ENCODE data around the gene KIRREL3. TPM values are rescaled to one million over a fixed set of nuclear protein-coding genes. Genes with fewer than 3 reads are reported as not detected.
"Not testable (repeated sequence)": the region's sequence is repeated elsewhere in the genome, so short reads cannot be mapped to it uniquely, and the experiment has no call there.

The KIRREL3 gene
- total RNA-seq, 1 donor from 2014 or later: 0.13 TPM

DNA sequence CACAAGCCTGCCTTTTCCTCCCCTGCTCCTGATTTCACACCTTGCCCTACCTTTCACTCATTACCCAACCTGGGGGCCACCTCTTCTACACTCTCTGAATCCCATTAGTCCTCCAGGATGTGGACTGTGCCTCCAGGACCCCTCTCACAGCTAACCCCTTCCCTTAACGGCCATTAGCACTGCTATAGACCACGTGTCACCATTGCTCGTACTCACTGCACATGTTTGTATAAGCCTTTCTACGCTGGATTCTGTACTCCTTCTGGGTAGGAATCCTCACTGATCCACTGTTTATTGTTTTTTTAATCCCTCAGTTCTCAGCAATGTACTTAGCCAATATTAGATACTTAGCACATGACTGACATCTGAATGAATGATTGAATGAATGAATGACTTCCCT lies 40.9 kb downstream of the KIRREL3 start:
- ATAC-seq (no peak), DNase-seq (ENCODE audit: low spot score) (no peak)

DNA sequence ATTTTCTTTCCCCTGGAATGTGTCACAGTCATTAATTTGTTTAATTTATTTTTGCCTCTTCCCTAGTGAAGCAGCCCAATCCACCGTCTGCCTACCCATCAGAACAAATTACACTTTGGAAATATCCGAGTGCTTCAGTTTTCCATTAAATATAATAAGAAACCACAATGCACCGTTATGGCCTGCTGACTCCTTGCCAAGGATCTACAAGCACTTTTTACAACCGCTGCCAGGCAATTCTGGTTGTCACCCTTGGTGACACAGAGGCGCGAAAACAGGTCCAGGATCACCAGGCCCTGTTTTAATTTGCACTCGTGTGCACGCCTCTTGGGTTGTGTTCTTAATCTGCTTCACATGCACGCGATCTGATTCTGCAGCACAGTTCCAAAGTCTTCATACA lies 43.9 kb downstream of the KIRREL3 start:
- no peak for ATAC-seq
- DNase-seq (ENCODE audit: low spot score): no peak

DNA sequence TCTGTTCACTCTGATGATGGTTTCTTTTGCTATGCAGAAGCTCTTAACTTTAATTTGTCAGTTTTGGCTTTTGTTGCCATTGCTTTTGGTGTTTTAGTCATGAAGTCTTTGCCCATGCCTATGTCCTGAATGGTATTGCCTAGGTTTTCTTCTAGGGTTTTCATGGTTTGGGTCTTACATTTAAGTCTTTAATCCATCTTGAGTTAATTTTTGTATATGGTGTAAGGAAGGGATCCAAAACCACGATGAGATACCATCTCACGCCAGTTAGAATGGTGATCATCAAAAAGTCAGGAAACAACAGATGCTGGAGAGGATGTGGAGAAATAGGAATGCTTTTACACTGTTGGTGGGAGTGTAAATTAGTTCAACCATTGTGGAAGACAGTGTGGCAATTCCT lies 48.0 kb downstream of the KIRREL3 start:
- DNase-seq (ENCODE audit: low spot score); ATAC-seq: not testable (repeated sequence)

DNA sequence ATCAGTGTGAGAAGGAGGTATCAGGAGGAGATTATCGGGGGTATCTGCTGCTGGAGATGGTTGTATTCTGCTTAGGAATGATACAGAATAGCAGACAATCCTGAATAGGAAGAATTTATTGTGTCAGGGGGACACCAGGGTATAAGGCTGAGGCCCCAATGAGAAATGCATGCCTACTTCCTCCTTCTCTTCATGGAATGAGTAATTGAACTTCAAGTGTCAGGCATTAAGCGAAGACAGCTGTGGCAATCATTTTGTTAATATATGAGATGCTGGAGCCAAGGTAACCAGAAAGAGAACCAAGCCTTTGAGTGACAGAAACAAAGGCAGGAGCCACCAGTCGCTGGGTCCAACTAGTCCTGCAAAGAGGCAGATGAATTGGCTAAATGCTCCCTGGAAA lies 49.1 kb downstream of the KIRREL3 start:
- no peak for DNase-seq (ENCODE audit: low spot score)
- ATAC-seq: no peak

DNA sequence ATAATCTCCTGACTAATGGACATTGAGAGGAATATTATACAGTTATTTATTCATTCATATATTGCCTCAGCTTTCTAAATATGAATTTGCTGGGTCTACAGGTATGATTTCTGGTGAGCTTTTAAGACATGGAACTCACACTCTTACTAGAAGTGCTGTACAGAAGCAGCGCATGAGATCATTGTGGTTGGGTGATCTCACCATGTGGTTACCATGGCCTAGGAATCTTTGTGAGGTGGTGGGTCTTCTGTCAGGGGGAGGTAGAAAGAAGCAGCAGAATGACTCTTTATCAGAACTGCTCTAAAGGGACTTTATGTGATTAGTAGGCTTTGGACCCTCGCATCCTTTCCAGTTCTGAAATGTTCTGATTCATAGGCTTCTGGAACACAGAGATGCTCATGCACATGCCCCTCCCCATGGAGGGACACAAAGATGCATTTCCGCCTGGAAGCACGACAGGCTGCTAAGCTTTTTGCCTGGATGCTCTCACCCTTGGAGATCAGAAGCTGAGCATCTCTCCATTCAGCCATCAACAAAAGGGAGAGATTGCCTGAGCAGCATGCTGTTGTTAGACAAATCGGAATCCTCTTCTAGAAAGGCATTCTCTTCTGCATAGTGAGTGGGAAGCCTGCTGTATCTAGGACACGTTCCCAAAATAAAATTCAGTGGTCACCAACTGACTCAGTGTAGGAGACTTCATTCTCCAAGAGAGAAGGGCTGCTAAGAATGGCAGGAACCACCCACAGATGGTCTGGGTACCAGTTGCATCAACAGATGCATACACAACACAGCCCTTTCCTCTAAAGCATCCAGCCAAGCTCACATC lies 51.3 kb downstream of the KIRREL3 start:
- ATAC-seq: no peak
- DNase-seq (ENCODE audit: low spot score): no peak

DNA sequence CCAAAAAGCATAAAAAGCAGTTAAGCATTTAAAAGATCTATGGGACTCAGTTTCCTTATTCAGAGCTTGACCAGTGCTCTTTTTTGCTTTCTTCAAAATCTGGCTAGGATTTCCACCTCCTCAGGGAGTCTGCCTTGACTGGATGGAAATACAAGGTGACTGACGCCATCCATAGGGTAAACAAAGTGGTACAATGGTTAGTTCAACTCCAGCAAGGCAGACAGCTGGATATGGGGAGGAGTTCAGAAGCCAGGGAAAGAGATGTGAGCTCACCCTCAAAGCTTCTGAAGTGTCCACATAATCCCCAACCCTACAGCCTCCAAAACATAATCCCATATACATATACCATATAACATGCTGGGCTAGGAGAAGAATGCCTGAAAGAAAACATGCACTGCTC lies 52.0 kb downstream of the KIRREL3 start:
- ATAC-seq: no peak
- no peak for DNase-seq (ENCODE audit: low spot score)

DNA sequence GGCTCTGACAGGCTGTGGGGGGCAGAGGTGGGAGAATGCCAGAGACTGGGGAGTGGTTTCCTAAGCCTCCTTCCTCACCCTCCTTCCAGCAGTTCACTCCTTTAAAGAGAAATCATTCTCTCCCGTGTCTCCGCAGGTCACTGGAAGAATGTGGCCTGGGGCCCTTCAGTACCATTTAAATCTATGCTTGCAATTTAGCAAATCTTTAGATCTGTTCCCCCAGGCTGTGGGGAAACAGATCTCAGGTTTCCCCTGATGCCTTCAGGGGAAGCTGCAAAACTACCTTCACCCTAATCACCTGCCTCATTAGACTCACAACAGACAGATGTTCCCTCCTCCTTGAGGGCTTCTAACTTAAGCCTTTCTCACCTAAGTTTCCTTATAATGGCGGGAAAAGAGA lies 55.3 kb downstream of the KIRREL3 start:
- DNase-seq (ENCODE audit: low spot score): no peak
- no peak for ATAC-seq

DNA sequence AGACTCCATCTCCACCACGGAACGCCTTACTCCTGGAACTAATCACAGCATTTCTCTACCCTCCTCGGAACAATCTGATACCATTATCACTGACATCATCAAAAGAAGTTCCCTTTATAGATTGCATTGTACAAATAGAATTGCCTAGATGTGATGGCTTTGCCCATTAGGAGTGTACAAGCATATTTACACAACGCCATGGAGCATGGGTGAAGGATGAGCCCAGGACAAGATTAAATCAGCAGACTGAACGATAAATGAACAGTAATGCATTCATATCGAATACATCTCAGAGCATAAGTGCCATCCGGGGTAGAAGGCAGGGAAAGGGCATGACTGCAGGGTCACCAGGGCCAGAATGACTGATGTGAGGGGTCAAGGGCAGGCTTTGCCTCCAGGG lies 57.3 kb downstream of the KIRREL3 start:
- ATAC-seq (no peak), DNase-seq (ENCODE audit: low spot score) (no peak)

DNA sequence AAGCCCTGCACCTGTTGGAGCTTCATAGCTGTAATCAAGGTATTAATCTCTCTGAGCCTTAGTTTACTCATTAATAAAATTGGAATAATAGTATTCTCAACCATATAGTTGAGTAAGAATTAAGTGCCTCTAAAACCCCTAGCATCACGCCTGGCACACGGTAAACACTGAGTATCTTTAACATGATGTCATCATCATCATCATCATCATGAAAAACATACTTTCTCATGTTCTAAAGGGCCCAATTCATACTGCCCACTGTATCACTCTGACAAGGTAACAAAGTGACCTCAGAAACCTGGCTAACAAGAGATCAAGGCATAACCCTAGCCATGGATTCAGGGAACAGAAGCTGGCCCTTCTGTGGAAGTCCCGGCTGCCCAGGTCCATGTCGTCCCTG lies 58.4 kb downstream of the KIRREL3 start:
- no peak for ATAC-seq

DNA sequence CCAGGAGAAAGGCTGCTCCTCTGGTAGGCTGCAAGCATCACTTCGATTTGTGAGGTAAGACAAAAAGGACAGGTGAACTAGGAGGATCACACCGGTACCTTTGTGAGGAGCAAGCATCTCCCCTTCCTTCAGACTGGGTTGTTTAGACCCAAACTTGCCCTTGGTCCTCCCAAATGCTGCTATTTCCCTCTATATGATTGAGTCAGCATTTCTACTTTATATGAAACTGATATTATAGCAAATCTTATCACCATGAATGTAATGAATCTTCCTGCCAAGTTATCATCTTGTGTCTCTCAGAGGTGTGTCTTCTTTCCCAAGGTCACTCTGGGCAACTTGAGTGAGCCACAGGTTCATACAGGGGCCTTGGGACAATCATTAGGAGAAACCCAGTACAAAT lies 61.0 kb downstream of the KIRREL3 start:
- no peak for DNase-seq (ENCODE audit: low spot score)
- ATAC-seq: no peak

More for the DNA sequence above, 58.4 kb downstream of the KIRREL3 start:
- no peak for DNase-seq (ENCODE audit: low spot score)

DNA sequence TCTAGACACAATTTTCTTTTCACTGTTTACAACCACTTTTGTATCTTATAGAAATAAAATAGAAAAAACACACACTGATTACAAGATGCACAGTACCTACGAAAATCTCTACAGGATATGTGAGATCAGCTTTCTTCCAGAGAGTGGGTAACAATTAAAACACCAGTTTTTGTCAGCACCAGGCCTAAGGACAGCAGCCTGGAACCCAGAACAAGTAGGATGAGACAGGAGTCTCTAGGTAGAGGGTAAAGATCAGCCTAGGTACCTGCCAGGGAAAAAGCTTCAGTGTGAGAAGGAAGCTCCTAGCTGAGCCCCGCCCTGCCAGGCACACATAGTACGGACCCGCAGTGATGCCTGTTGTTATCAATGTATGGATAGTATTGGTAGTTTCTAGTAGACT lies 61.9 kb downstream of the KIRREL3 start:
- no peak for ATAC-seq
- DNase-seq (ENCODE audit: low spot score): no peak

DNA sequence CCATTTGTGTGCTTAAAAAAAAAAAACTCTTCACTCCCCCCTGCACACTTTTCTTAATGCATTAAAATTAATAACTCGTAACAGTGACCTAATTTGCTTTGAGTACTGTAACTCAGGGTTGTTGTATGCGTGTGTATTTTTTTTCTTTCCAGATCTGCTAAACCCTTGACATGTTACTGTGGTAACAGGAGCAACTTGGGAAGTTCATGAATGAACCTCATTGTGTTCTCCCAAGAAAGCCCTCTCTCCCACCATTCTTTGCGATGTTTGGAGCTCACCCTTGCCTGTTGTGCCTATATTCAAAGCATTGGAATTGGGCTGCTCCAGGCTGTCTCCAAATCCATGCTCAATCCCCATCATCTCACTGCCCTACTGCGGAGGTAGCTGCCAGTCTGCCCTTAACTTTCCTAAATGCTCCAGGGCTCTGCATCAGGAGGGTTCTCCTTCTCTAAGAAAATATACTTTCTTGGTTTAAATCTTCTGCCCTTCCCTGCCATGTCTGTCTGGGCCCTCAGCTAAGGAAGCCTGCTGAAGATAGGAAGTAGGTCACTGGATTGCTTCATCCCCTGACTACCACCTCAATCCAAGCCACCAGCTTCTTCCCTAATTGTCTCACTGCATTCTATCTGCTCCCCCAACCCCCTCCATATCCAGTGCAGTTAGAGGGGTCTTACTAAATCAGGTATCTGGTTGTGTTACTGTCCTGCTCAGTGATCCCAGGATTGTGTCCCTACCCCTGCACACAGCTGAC lies 70.3 kb downstream of the KIRREL3 start:
- no peak for ATAC-seq
- DNase-seq (ENCODE audit: low spot score): no peak

DNA sequence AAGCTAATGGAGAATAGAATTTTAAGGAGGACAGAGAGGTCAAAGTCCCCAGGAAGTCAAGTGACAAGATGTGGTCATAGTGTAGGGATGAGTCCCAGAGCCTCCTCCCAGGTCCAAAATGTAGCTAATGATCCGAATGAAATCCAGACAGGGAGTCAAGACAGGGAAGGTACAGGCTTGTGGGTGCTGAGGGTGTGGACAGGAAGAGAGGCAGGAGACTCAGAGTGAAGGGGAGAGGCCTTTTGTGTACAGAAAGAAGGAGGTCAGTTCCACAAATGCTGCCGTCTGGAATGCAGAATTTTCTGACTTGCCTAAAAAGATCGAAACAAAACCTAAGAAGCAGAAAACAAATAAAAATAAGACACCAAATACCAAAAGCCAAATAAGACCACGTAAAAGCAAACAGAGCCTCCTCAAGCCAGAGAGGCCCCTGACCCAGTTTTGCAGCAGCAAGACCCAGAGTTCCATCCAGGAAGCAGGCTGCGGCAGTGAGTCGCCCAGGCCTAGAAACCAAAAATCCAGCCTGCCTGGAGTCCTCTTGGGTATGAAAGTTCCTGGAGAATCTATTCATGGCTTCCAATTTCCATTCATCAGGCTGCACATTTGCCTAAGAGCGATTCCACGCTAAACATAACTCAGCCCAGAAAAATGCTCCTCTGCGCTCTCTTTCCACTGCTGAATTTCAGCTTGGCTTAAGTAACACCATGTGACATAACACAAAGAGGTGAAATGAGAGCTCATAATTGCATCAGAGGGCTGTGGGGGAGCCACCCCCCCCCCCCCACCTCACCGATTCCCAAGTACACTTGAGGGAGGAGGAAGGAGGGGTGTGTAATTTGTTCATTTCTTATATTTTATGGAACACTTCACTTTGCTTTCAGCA lies 71.2 kb downstream of the KIRREL3 start:
- DNase-seq (ENCODE audit: low spot score) (no peak), ATAC-seq (no peak)

DNA sequence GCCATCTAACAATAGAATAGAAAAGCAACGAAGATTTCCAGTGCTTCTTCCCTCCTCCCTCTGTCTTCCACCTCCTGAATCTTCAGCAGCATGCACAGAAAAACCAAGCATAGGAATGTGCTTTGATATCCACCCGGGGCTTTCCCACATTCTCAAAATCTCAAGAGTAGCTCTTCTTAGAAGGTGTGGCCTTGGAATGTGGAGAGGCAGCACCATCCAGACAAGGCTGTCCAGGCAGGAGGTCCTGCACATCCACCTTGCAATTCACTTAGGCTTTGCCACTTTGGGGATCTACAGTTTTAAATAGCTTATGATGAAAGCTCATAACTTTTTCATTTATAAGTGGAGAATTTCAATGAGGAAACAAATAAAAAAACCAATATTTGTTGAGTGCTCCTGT lies 72.9 kb downstream of the KIRREL3 start:
- DNase-seq (ENCODE audit: low spot score) (no peak), ATAC-seq (no peak)

DNA sequence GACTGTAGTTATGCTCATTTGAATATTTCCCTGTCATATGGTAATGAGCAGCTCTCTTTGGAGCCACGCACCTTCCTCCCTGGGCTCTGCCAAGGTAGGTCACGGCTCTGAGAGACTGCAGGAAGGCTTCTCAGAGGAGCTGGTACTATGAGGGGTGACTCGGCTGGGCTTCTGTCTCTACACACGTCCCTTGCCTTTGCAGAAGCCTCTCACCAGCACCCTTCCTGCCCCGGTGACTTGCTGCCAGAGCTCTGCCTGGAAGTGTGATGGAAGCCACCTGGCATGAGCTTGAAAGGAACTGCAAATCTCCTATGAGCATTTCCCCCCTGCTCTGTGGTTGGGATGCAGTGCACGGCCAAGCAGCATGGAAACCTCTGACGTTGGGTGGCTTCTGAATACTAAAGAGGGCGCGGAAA lies 74.2 kb downstream of the KIRREL3 start:
- no peak for ATAC-seq
- no peak for DNase-seq (ENCODE audit: low spot score)

DNA sequence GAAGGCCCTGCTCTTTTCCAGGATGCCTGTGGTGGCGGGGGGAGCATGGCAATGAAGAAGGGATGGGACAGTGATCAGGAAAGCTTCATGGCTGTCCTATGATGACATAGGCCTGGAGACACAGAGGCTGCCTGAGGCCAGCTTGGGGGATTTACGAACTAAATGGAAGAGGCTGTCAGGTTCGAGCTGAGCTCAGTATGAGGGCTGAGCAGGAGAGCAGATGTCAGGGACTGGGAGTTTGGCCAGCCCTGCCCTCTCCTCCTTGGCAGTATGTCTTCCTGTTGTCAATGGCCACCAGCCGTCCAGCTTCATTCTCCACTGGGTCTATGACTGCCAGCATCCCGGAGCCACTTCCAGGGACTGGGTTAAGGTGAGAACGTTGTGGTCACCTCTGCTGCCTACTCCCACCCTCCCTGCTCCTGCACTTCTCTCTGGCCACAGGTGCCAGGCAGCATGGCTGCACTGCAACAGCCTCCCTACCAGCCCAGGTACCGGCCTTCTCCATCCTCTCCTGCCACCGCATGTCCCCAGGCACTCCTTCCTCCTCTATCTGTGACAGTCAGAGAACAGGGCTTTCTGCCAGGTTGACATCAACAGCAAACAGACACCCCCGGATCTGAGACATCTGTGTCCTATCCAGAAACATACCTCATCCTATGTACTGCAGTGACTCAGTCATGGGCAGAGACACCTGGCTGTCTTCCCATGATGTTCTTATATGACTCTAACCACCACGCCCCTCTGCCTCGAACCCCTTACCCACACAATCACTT lies 75.1 kb downstream of the KIRREL3 start:
- ATAC-seq (no peak), DNase-seq (ENCODE audit: low spot score) (no peak)

DNA sequence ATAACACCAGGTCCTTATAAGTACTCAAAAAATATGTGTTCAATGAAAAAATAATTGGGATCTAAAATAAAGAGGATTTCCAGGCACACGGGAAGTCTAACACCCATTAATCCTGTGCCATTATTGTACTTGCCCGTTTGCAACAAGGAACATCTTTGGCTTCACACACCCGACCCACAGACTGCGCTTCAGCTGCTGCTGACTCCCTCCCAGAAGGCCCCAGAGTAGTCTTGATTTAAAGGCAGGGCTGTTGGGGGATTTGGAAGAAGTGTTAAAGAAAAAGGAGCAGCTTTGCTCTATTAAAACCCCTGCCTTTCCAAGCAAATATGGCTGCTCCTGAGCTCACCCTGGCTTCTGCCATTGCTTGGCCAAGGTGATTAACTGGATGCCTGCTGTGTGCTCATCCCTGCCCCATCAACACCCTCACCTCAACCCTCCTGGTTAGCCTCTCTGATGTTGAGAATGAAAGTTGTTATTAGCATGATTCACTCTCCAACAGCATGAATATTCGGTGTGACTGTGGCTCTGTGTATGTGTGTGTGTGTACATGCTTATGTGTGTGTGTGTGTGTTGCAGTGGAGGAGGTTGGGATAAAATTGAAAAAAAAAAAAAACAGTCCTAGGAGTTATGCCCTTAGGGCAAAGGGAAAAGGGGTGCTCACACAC lies 76.1 kb downstream of the KIRREL3 start:
- DNase-seq (ENCODE audit: low spot score) (no peak), ATAC-seq (no peak)

DNA sequence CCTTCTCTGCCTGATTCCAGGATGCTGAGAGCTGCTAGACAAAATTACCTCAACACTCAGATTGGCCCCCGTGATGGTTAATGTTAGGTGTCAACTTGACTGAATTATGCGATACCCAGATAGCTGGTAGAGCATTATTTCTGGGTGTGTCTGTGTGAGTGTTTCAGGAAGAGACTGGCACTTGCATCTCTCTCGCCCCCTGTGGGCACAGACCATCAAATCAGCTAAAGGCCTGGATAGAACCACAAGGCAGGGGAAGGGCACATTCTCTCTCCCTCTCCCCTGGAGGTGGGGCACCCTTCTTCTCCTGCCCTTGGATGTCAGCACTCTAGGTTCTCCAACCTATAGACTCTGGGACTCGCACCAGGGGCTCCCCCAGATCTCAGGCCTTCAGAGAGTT lies 79.7 kb downstream of the KIRREL3 start:
- ATAC-seq: no peak
- DNase-seq (ENCODE audit: low spot score): no peak

DNA sequence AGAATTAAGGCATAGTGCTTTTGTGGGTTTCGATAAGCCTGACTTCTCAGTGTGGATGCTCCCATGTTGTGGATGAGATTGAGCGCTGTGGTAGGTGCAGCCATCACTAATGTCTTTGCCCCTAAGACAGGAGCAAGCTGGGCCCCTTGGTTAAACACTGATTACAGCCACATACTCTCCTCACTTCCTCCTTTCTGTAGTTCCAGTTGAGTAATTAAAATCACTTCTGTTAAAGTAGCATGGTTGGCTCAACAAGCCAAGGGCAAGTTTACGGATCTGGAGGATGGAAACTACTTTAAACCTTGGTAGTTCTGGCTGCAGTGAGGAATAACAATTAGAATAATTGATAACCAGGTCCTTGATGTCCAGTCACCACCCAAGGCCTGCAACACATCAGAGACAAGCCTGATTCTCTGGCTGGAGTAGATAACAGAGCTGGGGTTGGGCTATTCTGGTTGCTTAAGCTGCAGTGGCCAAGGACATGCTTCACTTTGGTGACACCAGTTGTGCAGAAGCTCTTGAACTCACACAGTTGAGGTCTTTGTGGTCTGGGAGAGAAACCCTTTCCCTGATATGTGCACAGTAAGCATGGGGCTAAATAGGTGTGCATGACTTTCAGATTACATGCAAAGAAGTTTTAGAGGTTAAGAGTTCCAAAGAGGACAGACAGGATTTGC lies 81.3 kb downstream of the KIRREL3 start:
- ATAC-seq (no peak), DNase-seq (ENCODE audit: low spot score) (no peak)

DNA sequence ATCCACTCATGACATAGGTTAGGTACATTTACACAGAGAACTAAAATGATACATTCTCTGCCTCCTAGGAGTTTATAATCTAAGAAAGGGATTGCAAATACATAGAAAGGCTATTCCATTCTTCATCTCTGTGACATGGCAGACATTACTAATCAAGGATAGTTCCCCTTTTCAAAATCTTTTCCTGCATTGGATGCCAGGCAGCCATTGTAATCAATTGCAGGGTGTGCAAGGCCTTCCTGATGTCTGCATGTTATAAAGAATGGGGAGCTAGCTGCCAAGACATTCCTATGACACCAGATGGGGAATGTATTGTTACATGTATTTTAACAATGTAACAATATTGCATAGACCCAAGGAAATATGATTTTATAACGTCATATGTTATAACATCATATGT lies 82.0 kb downstream of the KIRREL3 start:
- DNase-seq (ENCODE audit: low spot score) (no peak), ATAC-seq (no peak)
